HFFc6 (cell line): ENCODE data around the gene FHIP1B. TPM values are rescaled to one million over a fixed set of nuclear protein-coding genes. Genes with fewer than 3 reads are reported as not detected.

Experiments
- DNase-seq: peaks from one replicate; pipeline ENCODE4 v3.0.0-alpha.2; 2018
- H3K27ac Mint-ChIP-seq: 2 replicates; pipeline ENCODE4 v1.8.0; 2020; ENCODE audit warnings: mild to moderate bottlenecking, mixed read lengths
- H3K27me3 Mint-ChIP-seq: 2 replicates; pipeline ENCODE4 v1.8.0; 2021; ENCODE audit warnings: mild to moderate bottlenecking, moderate library complexity, mixed read lengths; ENCODE audit not compliant: insufficient read depth
- H3K36me3 Mint-ChIP-seq: 2 replicates; pipeline ENCODE4 v1.8.0; 2021; ENCODE audit warnings: low read depth, mixed read lengths
- H3K4me1 Mint-ChIP-seq: 2 replicates; pipeline ENCODE4 v1.8.0; 2020; ENCODE audit warnings: low read depth, mixed read lengths
- H3K4me3 Mint-ChIP-seq: 2 replicates; pipeline ENCODE4 v1.8.0; 2020; ENCODE audit warnings: mild to moderate bottlenecking, moderate library complexity, mixed read lengths
- H3K9me3 Mint-ChIP-seq: 2 replicates; pipeline ENCODE4 v1.8.0; 2020; ENCODE audit warnings: mild to moderate bottlenecking, mixed read lengths
- CTCF ChIP-seq: fragments of 200-600 bp; sonication (generic); IDR thresholded peaks from 2 replicates; pipeline ENCODE4 v1.5.0; 2021; ENCODE audit warnings: antibody characterized with exemption, mild to moderate bottlenecking
- total RNA-seq, 6 experiments: library from RNA; stranded (reverse); fragmentation: NEBNext Ultra II Directional; extraction: Animal tissue kit (Norgen Biotek cat#: 25700); gene quantifications; 2 replicates in 1 of 6; 3 replicates in 5 of 6; pipeline ENCODE4 v1.2.3, GENCODE V29; 2021

Gene FHIP1B
- total RNA-seq, 6 experiments from 2014 or later: 12.7 to 15.6 (median 14.7) TPM

GRCh38 chr11:6170226-6170625 lies 64.2 kb downstream of the FHIP1B start, which contains the start of gene OR52B2:
Gene OR52B2 (minus strand): TSS chr11:6170326. CDS start chr11:6170326, 0 bp downstream.
- H3K9me3 Mint-ChIP-seq: peaks cover 7% of the 10 kb centered on the region

More at GRCh38 chr11:6170226-6170625, 64.2 kb downstream of the FHIP1B start, which contains the start of gene OR52B2:
- Mint-ChIP-seq H3K27me3 (no peaks in the 10 kb centered on the region), H3K27ac (no peak within 1 kb of the TSS), H3K4me1 (no peaks in the 10 kb centered on the region), H3K36me3 (no peaks in the 10 kb centered on the region), H3K4me3 (no peak within 1 kb of the TSS)
- no peak for DNase-seq
- TF ChIP-seq CTCF: no peak

Other genes starting within 250 kb of the FHIP1B start
- gene OR52L1, start 247.7 kb downstream of the FHIP1B start, total RNA-seq: not detected
- gene OR56A4, start 227.7 kb downstream of the FHIP1B start, total RNA-seq: not detected
- gene OR56A1, start 203.9 kb downstream of the FHIP1B start, total RNA-seq: not detected
- not detected for gene OR56B4, start 127.0 kb downstream of the FHIP1B start, total RNA-seq
- not detected for gene OR52B2, start 64.3 kb downstream of the FHIP1B start, total RNA-seq
- gene OR52W1, start 35.4 kb downstream of the FHIP1B start, total RNA-seq: not detected
- gene C11orf42, start 29.1 kb downstream of the FHIP1B start, total RNA-seq: not detected
- not detected for gene CNGA4, start 4.5 kb upstream of the FHIP1B start, total RNA-seq
- gene CCKBR, start 25.2 kb upstream of the FHIP1B start, total RNA-seq: not detected
- 100 to 1,000 TPM; 140 to 235 (median 203) TPM for gene CAVIN3, start 85.9 kb upstream of the FHIP1B start, total RNA-seq
- gene SMPD1, start 155.8 kb upstream of the FHIP1B start, total RNA-seq: 100 to 1,000 TPM; 117 to 145 (median 123) TPM
- gene APBB1, start 184.5 kb upstream of the FHIP1B start, total RNA-seq: 10 to 100 TPM; 32.3 to 38.7 (median 35.4) TPM
- gene HPX, start 206.4 kb upstream of the FHIP1B start, total RNA-seq: under 1 TPM; 0.29 to 0.76 (median 0.55) TPM
- gene TRIM3, start 239.3 kb upstream of the FHIP1B start, total RNA-seq: 10 to 100 TPM; 14.3 to 19.1 (median 17.4) TPM
- gene ARFIP2, start 246.7 kb upstream of the FHIP1B start, total RNA-seq: 10 to 100 TPM; 60.9 to 72.4 (median 67.7) TPM
- 10 to 100 TPM; 29.0 to 39.3 (median 31.0) TPM for gene TIMM10B, start 246.9 kb upstream of the FHIP1B start, total RNA-seq